Measurements from ENCODE around the gene SH3D21.

Gene SH3D21

GRCh38 chr1:36303650-36304360 lies 2.4 kb upstream of the SH3D21 start:
- no peak for DNase-seq

- DNase-seq: no peak
Measured at GRCh38 chr1:36304521-36304920, 1.6 kb upstream of the SH3D21 start.

GRCh38 chr1:36304970-36305914 lies 926 bp upstream of the SH3D21 start:
- DNase-seq: peak; percentile 63 to 74

GRCh38 chr1:36305915-36306209 lies 306 bp upstream of the SH3D21 start:
- DNase-seq: no peak

- peak; percentile 94 to 95 for DNase-seq
Measured at GRCh38 chr1:36306902-36307456, 811 bp downstream of the SH3D21 start.

- DNase-seq: no peak
Measured at GRCh38 chr1:36307601-36308330, 1.6 kb downstream of the SH3D21 start.

- no peak for DNase-seq
Measured at GRCh38 chr1:36309397-36309796, 3.2 kb downstream of the SH3D21 start.

GRCh38 chr1:36320291-36320761 lies 14.2 kb downstream of the SH3D21 start:
- DNase-seq: no peak

GRCh38 chr1:36320767-36321118 lies 14.6 kb downstream of the SH3D21 start:
- DNase-seq: no peak

- DNase-seq: peak; percentile 51 to 61
Measured at GRCh38 chr1:36321119-36321951, 15.2 kb downstream of the SH3D21 start.

GRCh38 chr1:36322041-36322785 lies 16.0 kb downstream of the SH3D21 start:
- peak in 1 of 2 experiments; percentile 13 for DNase-seq

- DNase-seq: peak; percentile 50 to 66
Measured at GRCh38 chr1:36322786-36323635, 16.8 kb downstream of the SH3D21 start.

- DNase-seq: peak; percentile 64 to 74
Measured at GRCh38 chr1:36323636-36324352, 17.6 kb downstream of the SH3D21 start, which contains the start of gene EVA1B. TSS of gene EVA1B (minus strand) at chr1:36323645. CDS start at chr1:36323037, 608 bp downstream.

GRCh38 chr1:36324353-36324703 lies 18.2 kb downstream of the SH3D21 start:
- no peak for DNase-seq

GRCh38 chr1:36326499-36326898 lies 20.3 kb downstream of the SH3D21 start:
- no peak for DNase-seq

GRCh38 chr1:36327421-36328087 lies 21.4 kb downstream of the SH3D21 start:
- DNase-seq: no peak

- no peak for DNase-seq
Measured at GRCh38 chr1:36328088-36328480, 21.9 kb downstream of the SH3D21 start.

- DNase-seq: no peak
Measured at GRCh38 chr1:36328713-36329112, 22.5 kb downstream of the SH3D21 start.

- no peak for DNase-seq
Measured at GRCh38 chr1:36329817-36330216, 23.6 kb downstream of the SH3D21 start.
